GM12892 (cell line): Measurements from ENCODE around the gene ZNF644.

Experiments
- POLR2A ChIP-seq: IDR thresholded peaks from 2 replicates; pipeline ENCODE4 v1.6.1; 2011; ENCODE audit warnings: low read depth, low read length, control low read depth
- POLR2AphosphoS5 ChIP-seq: IDR thresholded peaks from 2 replicates; pipeline ENCODE4 v1.6.1; 2011; ENCODE audit warnings: low read depth, low read length, control low read depth
- TAF1 ChIP-seq: IDR thresholded peaks from 2 replicates; pipeline ENCODE4 v1.6.1; 2011; ENCODE audit warnings: low read depth, mild to moderate bottlenecking, control low read depth, low read length, borderline replicate concordance

- TF ChIP-seq POLR2A (no peak), POLR2AphosphoS5 (no peak), TAF1 (no peak)
These were observed 47.7 kb downstream of the ZNF644 start for GRCh38 chr1:90973897-90974798.
